NCI-H2029 treated with DMSO at 0.1 percent for 48 hours (cell line): ENCODE results near the gene CCNI.
A peak's percentile ranks its signal among the peaks of the same experiment; 100 is the strongest.
"Not testable (repeated sequence)": the region's sequence is repeated elsewhere in the genome, so short reads cannot be mapped to it uniquely, and the experiment has no call there.

Experiments
- DNase-seq: peaks from one replicate; lab custom pipeline; 2025; lab: John Stamatoyannopoulos, UW

Gene CCNI

GRCh38 chr4:77039796-77040195, 36.0 kb downstream of the CCNI start:
- no peak for DNase-seq

DNA sequence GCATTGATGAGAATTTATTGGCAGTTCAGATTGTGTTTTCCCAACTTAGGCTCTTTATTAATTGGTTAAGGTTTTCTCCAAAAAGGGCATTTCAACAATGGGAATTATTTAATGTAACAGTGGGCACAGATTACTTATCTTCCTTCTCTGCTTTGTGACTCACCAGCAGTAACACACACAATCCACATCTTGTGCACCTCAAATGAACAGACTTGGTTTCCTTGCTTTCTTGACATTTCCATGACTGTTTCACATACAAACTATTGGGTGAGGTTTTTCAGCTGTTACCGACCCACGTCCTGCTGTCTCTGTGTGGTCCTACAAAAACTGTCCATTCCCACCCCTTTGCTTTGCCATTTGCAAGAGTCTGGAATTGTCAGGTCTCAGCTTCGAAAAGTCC, 38.1 kb downstream of the CCNI start:
- DNase-seq, result no peak

- not testable (repeated sequence) for DNase-seq
These were observed 38.6 kb downstream of the CCNI start for GRCh38 chr4:77037168-77037567.

DNA sequence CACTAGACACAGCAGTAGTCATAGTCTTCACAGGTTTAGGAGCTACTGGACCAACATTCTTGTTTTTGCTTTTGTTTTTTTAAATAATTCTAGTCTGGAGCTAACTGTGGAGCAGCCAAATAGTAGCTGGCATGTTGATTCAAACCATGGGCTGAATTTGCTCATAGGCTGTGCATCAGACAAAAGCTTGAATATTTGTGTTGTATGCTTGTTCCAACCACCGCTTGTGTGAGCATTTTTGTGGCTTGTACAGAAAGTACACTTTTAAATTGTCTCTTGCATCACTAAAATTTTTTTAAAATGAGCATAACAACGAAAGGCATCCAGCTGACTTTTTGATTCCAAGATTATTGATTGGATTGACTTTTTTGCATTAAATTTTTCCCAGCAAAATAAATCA, 39.6 kb downstream of the CCNI start:
- DNase-seq, result no peak

DNA sequence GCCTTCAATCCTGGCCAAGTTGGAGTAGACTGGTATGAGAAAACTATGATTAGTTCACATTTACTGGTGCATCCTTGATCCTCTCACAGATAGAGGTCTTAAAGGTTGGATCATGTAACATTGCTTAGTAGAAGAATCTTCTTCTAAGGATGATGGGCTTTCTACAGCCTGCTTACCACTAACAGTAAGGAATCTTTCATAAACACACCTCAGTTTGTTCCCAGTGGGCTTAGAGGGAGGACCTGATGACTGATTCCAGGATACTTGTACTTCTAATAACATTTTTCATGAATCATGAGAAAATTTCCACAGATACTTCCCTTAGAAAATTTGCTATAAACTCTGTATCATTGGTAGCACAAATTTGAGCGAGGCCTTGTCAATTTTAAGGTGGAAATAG, 40.6 kb downstream of the CCNI start:
- DNase-seq, result no peak

DNA sequence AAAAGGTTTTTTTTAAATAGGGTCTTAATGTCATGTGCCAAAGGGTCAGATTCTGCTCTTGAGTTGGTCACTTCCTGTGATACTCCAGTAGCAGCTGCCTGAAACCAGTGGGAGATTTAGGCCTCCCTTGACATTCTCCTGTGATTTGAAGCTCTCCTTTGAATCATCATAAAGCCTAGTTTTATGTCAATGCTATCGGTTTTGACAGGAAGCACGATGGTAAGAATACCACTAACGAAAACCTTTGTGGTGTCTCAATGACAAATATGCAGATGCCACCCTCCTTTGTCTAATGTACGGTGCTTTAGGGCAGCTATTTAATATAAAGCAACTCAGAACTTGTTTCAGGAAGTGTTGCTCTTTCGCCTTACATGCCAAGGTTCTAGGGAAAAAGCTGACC, 44.2 kb downstream of the CCNI start:
- no peak for DNase-seq

- DNase-seq, result not testable (repeated sequence)
These were observed 46.0 kb downstream of the CCNI start for GRCh38 chr4:77029757-77030156.

DNA sequence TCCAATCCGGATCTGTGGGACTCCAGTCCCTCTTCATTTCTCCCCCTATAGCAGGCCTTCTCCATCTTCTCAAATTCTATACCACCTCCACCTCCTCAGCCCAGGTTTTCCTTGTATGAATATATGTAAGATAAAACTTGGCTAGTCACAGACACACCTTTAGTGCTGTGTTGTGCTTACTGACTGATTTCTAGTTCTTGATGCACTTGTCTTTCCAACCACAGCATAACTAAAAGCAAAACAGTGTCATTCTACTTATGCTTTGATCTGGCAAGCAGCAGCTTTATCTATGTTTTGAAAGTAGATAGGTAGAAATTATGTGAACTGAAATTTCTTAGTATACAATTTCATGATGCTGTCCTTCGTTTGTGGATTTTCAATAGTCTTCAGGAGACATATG, 47.5 kb downstream of the CCNI start:
- no peak for DNase-seq

DNA sequence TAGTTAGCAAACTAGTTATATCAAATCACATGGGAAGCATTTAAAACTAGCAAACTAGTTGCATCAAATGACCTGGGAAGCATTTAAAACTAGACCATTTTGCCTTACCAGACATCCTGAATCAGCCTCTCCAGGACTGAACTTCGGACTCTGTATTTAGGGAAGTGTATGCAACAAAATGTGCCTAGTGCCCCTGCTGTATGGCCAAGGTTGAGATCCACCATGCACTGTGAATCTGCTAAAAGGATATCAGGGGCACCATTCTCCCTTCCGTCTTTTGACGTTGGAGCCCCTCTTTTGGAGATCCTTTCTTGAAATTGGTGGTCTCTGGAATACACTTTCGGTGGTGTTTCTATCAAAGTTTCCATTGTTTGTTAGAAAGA, 49.5 kb downstream of the CCNI start:
- no peak for DNase-seq

- DNase-seq, result no peak
These were observed 50.0 kb downstream of the CCNI start for GRCh38 chr4:77025643-77026321.

DNA sequence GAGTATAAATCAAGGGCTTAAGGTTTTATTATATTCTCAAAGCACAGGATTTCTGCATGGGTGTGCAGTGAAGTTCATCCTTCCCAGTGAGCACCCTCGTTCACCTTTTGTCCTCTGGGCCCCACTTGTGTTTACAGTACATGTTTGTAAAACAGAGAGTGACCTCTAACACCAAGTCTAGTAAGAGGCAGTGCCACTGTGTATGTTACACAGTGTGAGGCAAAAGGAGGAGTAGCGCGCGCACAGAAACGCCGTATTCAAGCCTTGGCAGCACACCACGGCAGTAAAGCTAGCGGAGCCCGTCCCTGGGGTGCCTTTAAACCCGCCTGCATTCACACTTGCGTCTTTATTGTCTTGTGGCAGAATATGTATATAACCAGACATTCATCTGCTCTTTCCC, 51.9 kb downstream of the CCNI start:
- no peak for DNase-seq

GRCh38 chr4:77022560-77023179, 53.1 kb downstream of the CCNI start:
- DNase-seq, result no peak

DNA sequence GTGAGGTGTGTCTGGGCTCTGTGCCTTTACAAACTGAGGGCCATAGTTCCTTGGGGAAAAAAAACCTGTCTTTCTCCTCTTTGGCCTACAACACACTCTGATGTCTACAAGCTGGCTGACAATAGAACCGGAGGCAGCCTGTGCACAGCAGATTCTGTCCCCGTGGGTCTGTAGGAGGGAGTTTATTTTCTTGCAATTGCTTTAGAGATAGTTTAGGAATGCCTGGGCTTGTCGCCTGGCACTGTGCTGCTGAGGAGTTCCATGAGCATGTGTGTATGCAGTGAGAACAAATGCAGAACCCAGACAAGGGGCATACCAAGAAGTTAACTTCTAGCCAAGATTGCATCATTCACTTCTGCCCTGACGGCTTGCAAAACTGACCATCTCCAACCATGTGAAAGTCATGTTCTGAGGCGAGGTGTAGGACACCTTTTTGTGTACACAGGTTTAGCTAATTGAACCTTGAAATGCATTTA, 54.1 kb downstream of the CCNI start:
- DNase-seq, result no peak

DNA sequence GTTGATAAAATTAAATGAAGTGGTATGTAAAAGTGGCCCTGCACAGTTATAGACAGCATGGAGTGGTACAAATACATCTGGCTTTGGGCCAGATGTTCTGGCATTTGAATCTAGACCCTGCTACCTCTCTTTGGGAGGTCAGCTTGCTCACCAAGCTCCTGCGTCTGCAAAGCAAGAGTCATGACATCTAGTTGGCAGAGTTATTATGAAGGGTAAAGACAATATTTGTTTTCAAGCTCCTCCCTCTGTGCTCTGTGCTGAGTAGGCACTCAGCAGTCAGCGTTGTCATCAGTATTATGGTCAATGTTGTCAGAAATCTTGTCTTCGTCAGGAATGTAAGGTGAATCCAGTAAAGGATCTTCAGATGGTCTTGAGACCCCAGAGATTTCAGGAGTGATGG, 55.8 kb downstream of the CCNI start:
- DNase-seq, result peak; percentile 17

DNA sequence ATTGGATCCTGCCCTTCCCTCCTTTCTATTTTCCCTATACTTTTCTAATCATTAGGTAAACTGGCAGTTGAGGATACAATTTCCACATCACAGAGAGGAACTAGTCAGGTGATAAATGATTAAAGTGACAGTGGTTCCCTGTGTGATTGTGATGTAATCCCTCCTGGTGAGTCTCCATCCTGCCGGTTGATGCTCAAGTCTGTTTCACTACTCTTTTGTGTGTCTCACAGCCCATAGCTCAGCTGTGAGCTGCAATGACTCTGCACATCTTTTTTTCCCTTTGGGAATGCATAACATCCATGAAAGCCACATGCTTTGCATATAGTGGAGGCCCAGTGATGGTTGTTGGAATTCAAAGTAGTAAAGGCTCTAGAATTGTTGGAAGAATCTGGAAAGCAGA, 60.4 kb downstream of the CCNI start:
- DNase-seq, result no peak

- no peak for DNase-seq
These were observed 61.5 kb downstream of the CCNI start for GRCh38 chr4:77014256-77014655.

- DNase-seq, result no peak
These were observed 63.1 kb downstream of the CCNI start for GRCh38 chr4:77012726-77013125.

DNA sequence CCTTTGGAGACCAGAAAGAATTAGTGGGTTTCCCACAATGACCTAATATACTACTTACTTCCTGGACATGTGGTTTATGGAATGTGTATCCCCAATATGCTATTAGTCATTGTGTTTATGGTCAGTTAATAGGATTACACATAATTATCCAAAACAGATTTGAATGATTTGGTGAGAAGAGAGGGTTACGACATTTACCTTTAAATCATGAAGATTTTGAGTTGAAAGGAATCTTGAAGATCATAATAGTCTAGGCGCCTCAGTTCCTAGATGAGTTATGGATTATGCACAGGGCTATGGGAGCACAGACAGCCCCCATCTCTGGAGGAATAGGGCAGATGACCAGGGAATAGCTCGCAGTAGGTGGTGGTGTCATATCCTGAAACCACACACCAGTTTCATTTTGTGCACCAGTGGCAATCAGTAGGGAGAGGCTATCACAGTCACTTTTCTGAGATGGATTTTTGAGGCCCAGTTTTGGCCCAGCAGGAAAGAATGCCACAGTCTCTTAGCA, 64.9 kb downstream of the CCNI start:
- DNase-seq, result no peak

- no peak for DNase-seq
These were observed 66.2 kb downstream of the CCNI start for GRCh38 chr4:77009511-77010115.

GRCh38 chr4:77007358-77008230, 68.2 kb downstream of the CCNI start:
- no peak for DNase-seq

DNA sequence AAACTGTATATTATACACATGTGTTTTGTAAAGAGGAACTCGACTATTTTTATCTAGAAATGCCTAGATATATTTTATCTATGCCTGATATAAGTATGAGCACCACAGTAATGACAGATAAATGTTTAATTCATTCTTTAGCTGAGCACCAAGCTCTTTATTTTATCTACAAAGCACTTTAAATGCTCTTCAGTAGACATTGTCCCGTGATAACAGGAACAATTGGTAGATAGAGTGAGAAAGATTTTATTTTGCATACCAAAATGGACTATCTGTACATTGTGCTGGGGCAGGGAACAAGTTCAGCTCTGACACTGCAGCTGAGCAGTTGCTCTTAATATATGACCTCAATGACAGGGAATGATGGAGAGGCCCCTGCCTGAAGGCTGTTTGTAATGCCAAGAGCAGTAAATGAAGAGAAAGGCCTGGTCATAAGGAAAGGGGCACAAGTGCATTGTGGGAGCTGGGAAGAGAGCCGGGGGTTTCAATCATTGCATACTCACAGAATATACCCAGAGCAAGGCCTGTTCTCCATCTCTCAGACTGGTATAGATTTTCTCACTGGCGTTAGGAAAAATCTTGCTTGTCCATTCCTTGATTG, 68.9 kb downstream of the CCNI start:
- no peak for DNase-seq

GRCh38 chr4:77003400-77003799, 72.4 kb downstream of the CCNI start:
- no peak for DNase-seq
